GM13976 (cell line): ENCODE results near the gene PLPPR4.

Source experiments
- DNase-seq: peaks from one replicate; pipeline ENCODE4 v3.0.0; 2012; ENCODE audit warnings: low spot score
- in situ Hi-C: fragments of 300-500 bp; cut with MboI; formaldehyde crosslinking; loops from one replicate; pipeline ENCODE4 v1.12.0; 2022; ENCODE audit warnings: low sequenced_read_pairs, mixed read lengths, inconsistent platforms; ENCODE audit not compliant: unreplicated experiment
- TF ChIP-seq, protein P1 (sequence below): IDR thresholded peaks from 2 replicates; pipeline ENCODE4 v1.5.1; 2012; ENCODE audit warnings: borderline replicate concordance, mild to moderate bottlenecking; ENCODE audit not compliant: insufficient read depth; ENCODE audit errors: extremely low read depth, missing control alignments, control extremely low read depth

The PLPPR4 gene

DNA sequence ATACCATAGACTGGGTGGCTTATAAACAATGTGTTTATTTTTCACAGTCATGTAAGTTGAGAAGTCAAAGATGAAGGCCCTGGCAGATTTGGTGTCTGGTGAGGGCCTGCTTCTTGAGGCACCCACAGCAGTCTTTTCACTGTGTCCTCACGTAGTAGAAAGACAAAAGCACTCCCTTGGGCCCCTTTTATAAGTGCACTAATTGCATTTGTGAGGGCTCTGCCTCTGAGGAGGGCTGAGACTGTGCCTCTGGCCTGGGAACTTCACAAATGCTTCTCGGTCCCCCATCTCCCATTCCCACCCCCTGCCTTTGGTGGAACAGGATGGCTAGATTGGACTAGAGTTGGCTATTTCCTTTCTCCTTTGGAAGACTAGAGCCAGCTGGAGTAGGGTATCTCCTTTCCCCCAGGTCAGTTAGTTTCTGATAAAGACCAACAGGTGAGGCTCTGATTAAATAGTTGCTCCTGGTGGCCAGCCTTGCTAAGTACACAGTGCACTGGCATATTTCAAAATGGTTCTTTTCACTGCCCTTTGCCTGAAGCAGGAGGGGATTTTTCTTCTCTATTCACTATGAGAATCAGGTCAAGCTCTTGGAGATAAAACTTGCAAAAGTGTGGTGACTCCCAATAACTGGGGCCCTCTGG is 82.9 kb downstream of the PLPPR4 start:
- in situ Hi-C loops, result no loop called here
- TF ChIP-seq, protein P1, sequence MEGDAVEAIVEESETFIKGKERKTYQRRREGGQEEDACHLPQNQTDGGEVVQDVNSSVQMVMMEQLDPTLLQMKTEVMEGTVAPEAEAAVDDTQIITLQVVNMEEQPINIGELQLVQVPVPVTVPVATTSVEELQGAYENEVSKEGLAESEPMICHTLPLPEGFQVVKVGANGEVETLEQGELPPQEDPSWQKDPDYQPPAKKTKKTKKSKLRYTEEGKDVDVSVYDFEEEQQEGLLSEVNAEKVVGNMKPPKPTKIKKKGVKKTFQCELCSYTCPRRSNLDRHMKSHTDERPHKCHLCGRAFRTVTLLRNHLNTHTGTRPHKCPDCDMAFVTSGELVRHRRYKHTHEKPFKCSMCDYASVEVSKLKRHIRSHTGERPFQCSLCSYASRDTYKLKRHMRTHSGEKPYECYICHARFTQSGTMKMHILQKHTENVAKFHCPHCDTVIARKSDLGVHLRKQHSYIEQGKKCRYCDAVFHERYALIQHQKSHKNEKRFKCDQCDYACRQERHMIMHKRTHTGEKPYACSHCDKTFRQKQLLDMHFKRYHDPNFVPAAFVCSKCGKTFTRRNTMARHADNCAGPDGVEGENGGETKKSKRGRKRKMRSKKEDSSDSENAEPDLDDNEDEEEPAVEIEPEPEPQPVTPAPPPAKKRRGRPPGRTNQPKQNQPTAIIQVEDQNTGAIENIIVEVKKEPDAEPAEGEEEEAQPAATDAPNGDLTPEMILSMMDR, result no peak

GRCh38 chr1:99348397-99349132 is 84.3 kb downstream of the PLPPR4 start:
- in situ Hi-C loops, result no loop called here
- TF ChIP-seq, protein P1, result no peak
- no peak for DNase-seq

More for the DNA sequence above, 82.9 kb downstream of the PLPPR4 start:
- no peak for DNase-seq

- in situ Hi-C loops, result no loop called here
- no peak for DNase-seq
- TF ChIP-seq, protein P1, result no peak
These were observed 88.5 kb downstream of the PLPPR4 start for GRCh38 chr1:99352821-99353220.

- TF ChIP-seq, protein P1, result no peak
- in situ Hi-C loops, result no loop called here
- DNase-seq, result no peak
These were observed 94.5 kb downstream of the PLPPR4 start for GRCh38 chr1:99358770-99359169.
